Activated CD8-positive, alpha-beta memory T cell treated with anti-CD3 and anti-CD28 coated beads, Interleukin-2, amount 10 ng/mL, durations not matched to agents 7 days and 5 days (primary cell): ENCODE data around the gene SPAG17. TPM values are rescaled to one million over a fixed set of nuclear protein-coding genes. Genes with fewer than 3 reads are reported as not detected.

Experiments
- ATAC-seq: fragments of 150-1000 bp; cut with Tn5 transposase; one replicate; pipeline ENCODE4 v1.10.0; 2021; ENCODE audit warnings: moderate library complexity
- CTCF ChIA-PET: fragments of 350-600 bp; sonication (Branson Sonifier 250); formaldehyde crosslinking; loops from one replicate; lab custom pipeline; 2021; ENCODE audit warnings: antibody characterized with exemption; lab: Charles Lee
- DNase-seq: peaks from one replicate; pipeline ENCODE4 v3.0.0-alpha.2; 2020
- H3K27ac Mint-ChIP-seq: one replicate; pipeline ENCODE4 v1.8.0; 2021; ENCODE audit warnings: mild to moderate bottlenecking, mixed read lengths
- H3K27me3 Mint-ChIP-seq: one replicate; pipeline ENCODE4 v1.8.0; 2021; ENCODE audit warnings: mixed read lengths
- H3K36me3 Mint-ChIP-seq: one replicate; pipeline ENCODE4 v1.8.0; 2021; ENCODE audit warnings: mild to moderate bottlenecking, mixed read lengths
- H3K4me1 Mint-ChIP-seq: one replicate; pipeline ENCODE4 v1.8.0; 2021; ENCODE audit warnings: mixed read lengths
- H3K4me3 Mint-ChIP-seq: one replicate; pipeline ENCODE4 v1.8.0; 2021; ENCODE audit warnings: mild to moderate bottlenecking, moderate library complexity, mixed read lengths
- H3K9me3 Mint-ChIP-seq: one replicate; pipeline ENCODE4 v1.8.0; 2022; ENCODE audit warnings: low read depth, mixed read lengths
- total RNA-seq, 2 experiments: library from RNA; stranded (reverse); gene quantifications; one replicate each; pipeline ENCODE4 v1.2.3, GENCODE V29; 2021

SPAG17 gene
- total RNA-seq, 2 experiments from 2014 or later: not detected

DNA sequence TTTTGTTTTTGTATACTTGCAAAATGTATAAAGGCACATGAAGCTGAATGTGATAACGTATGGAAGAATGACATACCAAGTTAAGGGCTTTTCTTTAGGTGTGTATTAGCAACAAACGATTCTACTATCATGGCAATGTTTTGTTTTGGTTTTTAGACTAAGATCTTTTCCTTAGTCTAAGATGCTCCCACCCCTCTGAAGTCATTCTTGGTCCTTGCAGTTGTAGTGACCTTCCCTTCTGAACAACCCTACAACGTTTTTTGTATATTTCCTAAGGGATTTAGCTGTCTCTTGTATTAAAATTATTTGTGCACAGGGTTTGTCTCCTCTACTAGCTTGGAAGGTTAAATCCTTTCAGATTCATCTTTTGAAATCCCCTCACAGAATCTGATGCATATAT, 61.0 kb downstream of the SPAG17 start:
- DNase-seq (no peak), ATAC-seq (no peak)
- no peaks in the 10 kb centered on the region for H3K27me3 Mint-ChIP-seq
- H3K36me3 Mint-ChIP-seq: no peaks in the 10 kb centered on the region
- no peaks in the 10 kb centered on the region for H3K9me3 Mint-ChIP-seq
- no peak overlapping the region for H3K4me3 Mint-ChIP-seq
- H3K27ac Mint-ChIP-seq: no peak overlapping the region
- CTCF ChIA-PET: no interaction called here
- no peaks in the 10 kb centered on the region for H3K4me1 Mint-ChIP-seq

GRCh38 chr1:118123116-118123839, 61.8 kb downstream of the SPAG17 start:
- DNase-seq (no peak), ATAC-seq (no peak)
- Mint-ChIP-seq H3K27me3 (no peaks in the 10 kb centered on the region), H3K27ac (no peak overlapping the region), H3K9me3 (no peaks in the 10 kb centered on the region), H3K4me1 (no peaks in the 10 kb centered on the region), H3K4me3 (no peak overlapping the region), H3K36me3 (no peaks in the 10 kb centered on the region)
- CTCF ChIA-PET: no interaction called here

DNA sequence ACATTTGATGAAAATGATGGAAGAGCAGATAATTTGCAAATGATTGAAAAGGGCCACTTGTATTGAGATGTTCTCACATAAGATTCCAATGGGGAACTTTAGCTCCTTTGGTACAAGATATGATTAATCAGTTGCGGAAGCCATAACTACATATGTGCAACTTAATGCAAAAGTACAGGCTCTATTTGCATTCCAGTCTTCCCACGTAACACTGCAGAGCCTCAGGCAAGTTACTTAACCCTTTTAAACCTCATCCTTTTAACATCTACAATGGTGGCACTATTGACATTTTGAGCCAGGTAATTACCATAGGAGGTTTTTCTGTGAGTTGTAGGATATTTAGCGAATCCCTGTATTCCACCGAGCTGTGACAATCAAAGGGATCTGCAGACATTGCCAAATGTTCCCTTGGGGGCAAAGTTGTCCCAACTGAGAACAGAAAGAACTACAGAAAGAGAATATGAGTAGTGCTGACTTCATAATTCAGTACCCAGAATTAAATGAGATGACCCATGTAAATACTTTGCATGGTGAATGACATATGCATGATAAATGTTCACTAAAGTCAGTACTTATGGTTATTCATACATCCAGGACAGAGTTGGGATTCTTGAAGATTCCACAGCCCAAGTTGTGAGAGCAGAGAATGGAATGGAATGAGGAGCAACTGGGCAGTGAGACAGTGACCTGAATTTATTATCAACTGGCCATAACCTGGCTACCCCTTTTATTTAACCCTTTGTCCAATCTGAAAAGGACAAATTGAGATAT, 62.6 kb downstream of the SPAG17 start:
- H3K36me3 Mint-ChIP-seq: no peaks in the 10 kb centered on the region
- H3K27ac Mint-ChIP-seq: no peak overlapping the region
- H3K9me3 Mint-ChIP-seq: no peaks in the 10 kb centered on the region
- no peak overlapping the region for H3K4me3 Mint-ChIP-seq
- no peaks in the 10 kb centered on the region for H3K4me1 Mint-ChIP-seq
- no peaks in the 10 kb centered on the region for H3K27me3 Mint-ChIP-seq
- no peak for ATAC-seq
- CTCF ChIA-PET: no interaction called here
- no peak for DNase-seq

DNA sequence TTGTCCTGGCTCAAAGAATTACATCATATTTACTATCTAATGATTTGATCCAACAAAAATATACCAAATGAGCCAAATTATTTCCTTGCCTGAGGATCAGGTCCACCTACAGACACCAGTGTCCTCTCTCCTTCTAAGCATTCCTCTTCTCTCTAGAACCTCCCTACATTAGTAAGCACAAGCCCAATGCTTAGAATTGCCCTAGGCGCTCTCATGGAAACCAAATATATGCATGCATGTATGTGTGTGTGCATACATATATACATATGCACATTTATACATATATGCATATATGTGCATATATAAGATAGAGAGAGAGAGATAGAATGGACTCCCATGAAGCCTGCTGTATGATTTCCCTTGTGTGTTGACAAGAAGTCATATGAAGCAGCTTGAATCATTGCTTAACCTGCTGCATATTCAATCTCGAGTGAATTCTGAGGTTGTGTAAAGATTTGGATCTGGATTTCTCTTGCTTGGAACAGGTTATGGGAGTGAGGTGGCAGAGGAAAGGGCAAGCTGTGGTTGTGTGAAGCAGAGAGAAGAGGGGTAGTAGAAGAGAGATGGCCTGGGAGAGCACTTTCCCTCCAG, 66.1 kb downstream of the SPAG17 start:
- no peak overlapping the region for H3K4me3 Mint-ChIP-seq
- no peaks in the 10 kb centered on the region for H3K9me3 Mint-ChIP-seq
- H3K4me1 Mint-ChIP-seq: no peaks in the 10 kb centered on the region
- H3K36me3 Mint-ChIP-seq: no peaks in the 10 kb centered on the region
- ATAC-seq: no peak
- DNase-seq: no peak
- CTCF ChIA-PET: no interaction called here
- no peak overlapping the region for H3K27ac Mint-ChIP-seq
- no peaks in the 10 kb centered on the region for H3K27me3 Mint-ChIP-seq

DNA sequence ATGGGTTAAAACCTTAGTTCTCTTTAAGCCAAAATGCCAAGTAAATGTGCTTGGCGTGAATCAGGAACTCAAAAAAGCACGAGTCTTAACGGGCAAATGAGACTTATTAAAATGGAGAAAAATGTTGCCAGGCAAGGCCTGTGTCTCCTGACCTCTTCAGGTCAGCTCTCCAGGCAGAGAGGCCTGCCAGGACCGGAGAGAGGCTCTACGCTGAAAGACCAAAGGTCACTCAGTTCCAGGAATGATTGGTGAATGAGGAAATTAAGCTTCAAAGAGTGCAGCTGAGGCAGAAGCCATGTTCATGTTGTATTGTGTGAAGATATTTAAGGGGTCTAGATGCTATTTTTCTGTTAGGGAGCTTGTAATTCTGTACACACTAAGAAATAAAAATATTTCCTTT, 66.6 kb downstream of the SPAG17 start:
- no peak overlapping the region for H3K4me3 Mint-ChIP-seq
- CTCF ChIA-PET: no interaction called here
- DNase-seq (no peak), ATAC-seq (no peak)
- H3K9me3 Mint-ChIP-seq: no peaks in the 10 kb centered on the region
- no peak overlapping the region for H3K27ac Mint-ChIP-seq
- no peaks in the 10 kb centered on the region for H3K4me1 Mint-ChIP-seq
- H3K36me3 Mint-ChIP-seq: no peaks in the 10 kb centered on the region
- H3K27me3 Mint-ChIP-seq: no peaks in the 10 kb centered on the region

DNA sequence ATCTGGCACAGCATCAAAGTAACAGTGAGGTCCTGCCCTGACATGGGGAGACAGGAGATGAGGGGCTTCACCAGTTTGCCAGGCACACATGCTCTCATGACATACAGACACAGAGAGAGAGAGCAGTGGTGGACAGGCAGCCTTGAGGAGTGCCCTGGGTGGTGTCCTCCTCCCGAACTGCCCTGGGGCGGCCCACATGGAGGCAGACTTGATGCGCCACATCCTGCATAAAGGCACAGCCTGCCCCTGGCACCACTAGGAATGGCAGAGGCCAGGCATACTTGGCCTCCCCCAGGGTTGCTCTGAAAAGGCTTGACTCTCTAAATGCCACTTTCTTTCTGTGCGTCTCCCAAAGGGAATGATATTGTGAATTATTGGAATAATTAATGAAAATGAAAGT, 67.5 kb downstream of the SPAG17 start:
- H3K27ac Mint-ChIP-seq: no peak overlapping the region
- CTCF ChIA-PET: no interaction called here
- no peaks in the 10 kb centered on the region for H3K4me1 Mint-ChIP-seq
- DNase-seq: no peak
- H3K36me3 Mint-ChIP-seq: no peaks in the 10 kb centered on the region
- H3K4me3 Mint-ChIP-seq: no peak overlapping the region
- ATAC-seq: no peak
- H3K27me3 Mint-ChIP-seq: no peaks in the 10 kb centered on the region
- no peaks in the 10 kb centered on the region for H3K9me3 Mint-ChIP-seq

GRCh38 chr1:118116909-118117308, 68.1 kb downstream of the SPAG17 start:
- ATAC-seq (no peak), DNase-seq (no peak)
- Mint-ChIP-seq H3K27me3 (no peaks in the 10 kb centered on the region), H3K4me3 (no peak overlapping the region), H3K9me3 (no peaks in the 10 kb centered on the region), H3K27ac (no peak overlapping the region), H3K4me1 (no peaks in the 10 kb centered on the region), H3K36me3 (no peaks in the 10 kb centered on the region)
- CTCF ChIA-PET: no interaction called here

GRCh38 chr1:118116401-118116800, 68.6 kb downstream of the SPAG17 start:
- CTCF ChIA-PET: no interaction called here

DNA sequence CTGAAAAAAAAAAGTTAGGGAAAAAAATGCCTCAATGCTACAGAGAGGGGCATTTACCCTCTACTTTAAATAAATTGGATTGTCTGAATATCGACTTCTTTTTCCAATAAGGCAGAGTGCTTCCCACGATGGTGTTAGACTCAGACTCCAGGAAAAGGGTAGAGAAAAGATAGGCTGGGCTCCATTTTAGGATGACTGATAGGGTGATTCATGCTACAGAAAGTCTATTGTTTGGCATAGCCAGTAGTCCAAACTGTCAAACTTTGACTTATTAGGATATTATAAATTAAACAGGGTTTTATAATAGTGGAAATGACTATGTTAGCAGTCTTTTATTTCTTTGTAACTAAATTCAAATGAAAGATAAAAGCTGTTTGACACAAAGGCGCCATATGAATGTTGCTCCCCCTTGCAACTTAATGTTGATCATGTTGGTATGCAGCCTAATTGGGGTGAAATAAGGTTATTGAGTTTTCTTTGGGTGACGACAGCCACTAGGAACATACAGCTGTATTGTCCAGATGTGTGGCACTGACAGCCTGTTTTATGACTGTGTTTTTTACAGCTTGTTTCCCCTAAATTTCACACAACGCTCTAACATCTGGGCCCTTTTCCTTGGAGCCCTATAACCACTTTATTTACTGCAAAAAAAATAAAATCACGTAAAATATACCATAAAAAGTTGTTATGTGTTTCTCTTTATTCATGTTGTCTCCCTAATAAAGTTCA, 69.3 kb downstream of the SPAG17 start:
- DNase-seq (no peak), ATAC-seq (no peak)
- Mint-ChIP-seq H3K36me3 (no peaks in the 10 kb centered on the region), H3K9me3 (no peaks in the 10 kb centered on the region), H3K4me3 (no peak overlapping the region), H3K4me1 (no peaks in the 10 kb centered on the region), H3K27me3 (no peaks in the 10 kb centered on the region), H3K27ac (no peak overlapping the region)
- CTCF ChIA-PET: no interaction called here

More at GRCh38 chr1:118116401-118116800, 68.6 kb downstream of the SPAG17 start:
- H3K9me3 Mint-ChIP-seq: no peaks in the 10 kb centered on the region
- H3K4me1 Mint-ChIP-seq: no peaks in the 10 kb centered on the region
- ATAC-seq (no peak), DNase-seq (no peak)
- no peak overlapping the region for H3K27ac Mint-ChIP-seq
- H3K4me3 Mint-ChIP-seq: no peak overlapping the region
- H3K36me3 Mint-ChIP-seq: no peaks in the 10 kb centered on the region
- no peaks in the 10 kb centered on the region for H3K27me3 Mint-ChIP-seq

DNA sequence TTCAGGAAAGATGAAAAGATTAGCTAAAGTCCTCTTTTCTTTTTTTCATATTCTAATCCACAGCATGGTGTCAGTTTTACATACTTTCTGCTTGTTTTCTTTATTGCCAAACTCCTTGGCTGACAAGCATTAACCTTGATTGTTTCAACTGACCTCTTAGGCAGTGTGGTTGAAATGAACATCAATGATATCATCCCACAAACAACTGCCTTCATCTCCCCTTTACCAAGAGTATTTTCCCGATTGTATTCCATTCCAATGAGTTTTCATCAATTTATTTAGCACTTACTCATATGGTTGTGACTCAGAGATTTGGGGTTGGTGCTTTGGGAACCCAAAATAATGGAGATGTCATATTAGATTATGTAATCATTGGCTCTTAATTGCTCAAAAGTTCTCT, 71.8 kb downstream of the SPAG17 start:
- CTCF ChIA-PET: no interaction called here
- ATAC-seq: no peak
- H3K4me1 Mint-ChIP-seq: no peaks in the 10 kb centered on the region

DNA sequence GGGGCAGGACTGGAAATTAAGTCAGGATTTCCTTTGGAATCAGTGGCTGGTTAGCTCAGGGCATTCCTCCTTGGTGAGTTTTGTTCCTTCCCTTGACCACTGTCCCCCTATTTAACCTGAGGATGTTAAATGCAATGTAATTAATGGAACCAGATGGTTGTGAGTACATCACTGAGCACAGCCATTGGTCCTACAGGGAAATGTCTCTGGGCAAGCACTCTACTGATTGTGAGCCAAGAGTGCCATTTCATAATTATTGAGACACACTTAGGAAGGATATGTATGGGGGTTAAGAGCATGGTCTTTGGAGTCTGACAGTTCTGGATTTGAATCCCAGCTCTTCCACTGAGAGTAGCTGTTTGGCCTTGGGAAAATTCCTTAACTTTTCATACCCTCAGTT, 74.4 kb downstream of the SPAG17 start:
- DNase-seq: no peak
- H3K4me1 Mint-ChIP-seq: no peaks in the 10 kb centered on the region
- no peaks in the 10 kb centered on the region for H3K9me3 Mint-ChIP-seq
- ATAC-seq: no peak
- no peak overlapping the region for H3K27ac Mint-ChIP-seq
- no peaks in the 10 kb centered on the region for H3K36me3 Mint-ChIP-seq
- no peaks in the 10 kb centered on the region for H3K27me3 Mint-ChIP-seq
- CTCF ChIA-PET: no interaction called here
- no peak overlapping the region for H3K4me3 Mint-ChIP-seq

More for the DNA sequence above, 71.8 kb downstream of the SPAG17 start:
- no peak for DNase-seq
- H3K27me3 Mint-ChIP-seq: no peaks in the 10 kb centered on the region
- no peak overlapping the region for H3K4me3 Mint-ChIP-seq
- H3K27ac Mint-ChIP-seq: no peak overlapping the region
- no peaks in the 10 kb centered on the region for H3K9me3 Mint-ChIP-seq
- H3K36me3 Mint-ChIP-seq: no peaks in the 10 kb centered on the region

DNA sequence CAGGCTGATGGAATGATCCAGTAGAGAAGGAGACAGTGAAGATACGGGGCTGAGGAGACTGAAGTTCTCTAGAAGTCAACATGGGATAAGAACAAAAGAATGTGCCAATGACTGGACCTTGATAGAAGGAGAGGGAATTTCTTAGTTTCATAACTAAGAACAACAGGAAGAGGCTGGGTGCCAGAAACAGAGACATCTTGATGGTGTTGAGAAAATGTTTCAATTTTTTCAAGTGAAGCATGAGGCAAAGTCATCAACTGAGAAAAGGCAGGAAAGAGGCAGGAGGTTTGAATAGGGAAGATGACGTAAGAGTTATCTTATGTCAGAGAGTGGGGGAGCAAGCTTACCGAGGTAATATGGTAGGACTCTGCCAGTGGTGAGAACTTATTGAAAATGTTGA, 80.1 kb downstream of the SPAG17 start:
- no peak for DNase-seq
- ATAC-seq: no peak
- Mint-ChIP-seq H3K27ac (no peak overlapping the region), H3K4me3 (no peak overlapping the region), H3K4me1 (no peaks in the 10 kb centered on the region), H3K9me3 (no peaks in the 10 kb centered on the region), H3K27me3 (no peaks in the 10 kb centered on the region), H3K36me3 (no peaks in the 10 kb centered on the region)
- CTCF ChIA-PET: no interaction called here

DNA sequence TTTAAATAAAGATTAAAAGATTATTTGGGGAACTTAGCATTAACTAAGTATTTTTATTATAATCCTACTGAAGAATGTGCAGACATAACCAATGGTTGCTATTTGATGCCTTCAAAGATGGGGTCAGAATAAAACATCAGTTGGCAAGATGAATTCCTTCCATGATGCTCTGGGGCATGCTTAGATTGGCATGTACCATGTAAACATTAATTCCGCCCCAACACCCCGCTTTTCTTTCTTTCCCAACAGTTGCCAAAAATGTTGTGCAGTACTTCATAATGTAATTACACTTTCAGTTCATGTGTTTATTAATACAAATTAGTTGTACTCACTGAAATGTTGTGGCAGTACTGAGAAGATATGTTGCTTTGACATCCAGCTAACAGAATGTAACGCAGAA, 82.6 kb downstream of the SPAG17 start:
- no peak for ATAC-seq
- no peak for DNase-seq
- Mint-ChIP-seq H3K4me1 (no peaks in the 10 kb centered on the region), H3K27ac (no peak overlapping the region), H3K36me3 (no peaks in the 10 kb centered on the region), H3K27me3 (no peaks in the 10 kb centered on the region), H3K4me3 (no peak overlapping the region), H3K9me3 (no peaks in the 10 kb centered on the region)
- CTCF ChIA-PET: no interaction called here
